MM.1S (cell line): Measurements from ENCODE around the gene CIITA.

Experiments
- CTCF ChIP-seq: fragments of 300-600 bp; sonication (generic); IDR thresholded peaks from 2 replicates; pipeline ENCODE4 v1.5.1; 2016; ENCODE audit warnings: antibody characterized with exemption, low read length, mixed read lengths
- EZH2 ChIP-seq: fragments of 300-600 bp; sonication (generic); optimal IDR thresholded peaks from 2 replicates; pipeline ENCODE3; 2017; ENCODE audit warnings: low read depth, mild to moderate bottlenecking, antibody characterized with exemption, low read length, mixed read lengths
- EZH2phosphoT487 ChIP-seq: fragments of 300-600 bp; sonication (generic); IDR thresholded peaks from 2 replicates; pipeline ENCODE4 v1.6.1; 2018; ENCODE audit warnings: antibody characterized with exemption, low read length

GRCh38 chr16:10911267-10911666 is 34.3 kb downstream of the CIITA start:
- no peak for TF ChIP-seq CTCF
- no peak for TF ChIP-seq EZH2
- no peak for TF ChIP-seq EZH2phosphoT487
